ENCODE results near the gene SLMAP. TPM values are rescaled to one million over a fixed set of nuclear protein-coding genes. Genes with fewer than 3 reads are reported as not detected.
A peak's percentile ranks its signal among the peaks of the same experiment; 100 is the strongest.

SLMAP gene
- total and polyA plus RNA-seq, 2 of the 13 experiments (the other 11 are each of a cell fraction or from before 2014, with no cell fraction given): 24.0 to 48.3 TPM

DNA sequence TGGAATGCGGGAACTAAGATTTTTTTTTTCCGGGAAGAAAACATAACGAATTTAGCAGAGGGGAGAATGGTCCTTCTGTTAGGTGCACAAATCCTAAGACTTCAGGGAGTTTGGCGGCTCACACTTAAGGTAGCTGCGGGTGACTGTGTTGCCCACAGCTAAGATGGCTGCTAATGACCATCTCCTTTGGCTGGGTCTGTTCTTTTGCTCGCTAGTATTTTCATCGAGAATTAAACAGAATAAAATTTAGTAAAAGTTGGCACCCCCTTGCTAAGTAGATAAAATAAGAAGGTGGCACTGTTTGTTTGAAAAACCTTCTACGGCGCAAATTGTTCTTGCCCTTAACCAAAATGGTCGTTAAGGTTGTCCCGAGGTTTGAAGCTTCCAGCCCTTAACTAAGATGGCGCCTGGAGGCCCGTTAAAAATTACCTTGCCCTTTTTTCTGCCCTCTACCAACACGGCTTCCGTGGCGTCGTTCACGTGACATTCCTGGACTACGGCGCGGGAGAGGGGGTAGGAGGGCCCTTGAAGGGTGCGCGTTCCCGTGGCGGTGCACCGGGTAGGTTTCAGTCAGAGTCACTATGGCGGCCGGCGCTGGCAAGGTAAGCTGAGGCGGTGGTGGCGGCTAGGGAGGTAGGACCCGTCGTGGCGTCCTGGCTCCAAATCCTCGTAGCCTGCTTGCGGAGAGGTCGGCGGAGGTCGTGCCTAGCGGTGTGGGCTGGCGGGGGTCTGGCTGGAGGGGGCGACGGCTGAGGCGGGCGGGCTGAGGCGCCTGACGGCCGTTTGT, at the start of gene SLMAP (continued):
- no peak for TF ChIP-seq ZNF781 (CRISPR knock-in tag; IDR thresholded peaks at IDR 0.05; ENCODE audit: borderline replicate concordance, not compliant biosample characterization)
- TF ChIP-seq BRD4 (CRISPR knock-in tag; IDR thresholded peaks at IDR 0.05): no peak
- no peak for TF ChIP-seq HHEX (CRISPR knock-in tag; IDR thresholded peaks at IDR 0.05)
- TF ChIP-seq ZIK1 (CRISPR knock-in tag; IDR thresholded peaks at IDR 0.05; ENCODE audit: borderline replicate concordance, low read depth): peak; percentile 50; the same call in 1 of the 2 replicates
- TF ChIP-seq GPBP1L1 (CRISPR knock-in tag; IDR thresholded peaks at IDR 0.05): no peak
- TF ChIP-seq SKIL (CRISPR knock-in tag; IDR thresholded peaks at IDR 0.05; ENCODE audit: borderline replicate concordance): 0 out of 2 replicates have a peak, but pooled peaks have one; percentile 8
- no peak for TF ChIP-seq TRIM22 (IDR thresholded peaks at IDR 0.05)
- TF ChIP-seq SATB2 (CRISPR knock-in tag; IDR thresholded peaks at IDR 0.05): no peak
- TF ChIP-seq CEBPB (IDR thresholded peaks at IDR 0.05; ENCODE audit: borderline replicate concordance, low read depth, low read length): no peak
- TF ChIP-seq, protein P1, sequence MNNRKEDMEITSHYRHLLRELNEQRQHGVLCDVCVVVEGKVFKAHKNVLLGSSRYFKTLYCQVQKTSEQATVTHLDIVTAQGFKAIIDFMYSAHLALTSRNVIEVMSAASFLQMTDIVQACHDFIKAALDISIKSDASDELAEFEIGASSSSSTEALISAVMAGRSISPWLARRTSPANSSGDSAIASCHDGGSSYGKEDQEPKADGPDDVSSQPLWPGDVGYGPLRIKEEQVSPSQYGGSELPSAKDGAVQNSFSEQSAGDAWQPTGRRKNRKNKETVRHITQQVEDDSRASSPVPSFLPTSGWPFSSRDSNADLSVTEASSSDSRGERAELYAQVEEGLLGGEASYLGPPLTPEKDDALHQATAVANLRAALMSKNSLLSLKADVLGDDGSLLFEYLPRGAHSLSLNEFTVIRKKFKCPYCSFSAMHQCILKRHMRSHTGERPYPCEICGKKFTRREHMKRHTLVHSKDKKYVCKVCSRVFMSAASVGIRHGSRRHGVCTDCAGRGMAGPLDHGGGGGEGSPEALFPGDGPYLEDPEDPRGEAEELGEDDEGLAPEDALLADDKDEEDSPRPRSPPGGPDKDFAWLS (CRISPR knock-in tag; IDR thresholded peaks at IDR 0.05; ENCODE audit: borderline replicate concordance): no peak
- TF ChIP-seq ZNF570 (CRISPR knock-in tag; IDR thresholded peaks at IDR 0.05; ENCODE audit: borderline replicate concordance): no peak
- TF ChIP-seq RBM39 (IDR thresholded peaks at IDR 0.05; ENCODE audit: low read depth, low read length, poor library complexity, severe bottlenecking): peak; percentile 39
- 0 out of 2 replicates have a peak, but pooled peaks have one; percentile 21 for TF ChIP-seq PHF21A (CRISPR knock-in tag; IDR thresholded peaks at IDR 0.05)
- TF ChIP-seq IKZF4 (CRISPR knock-in tag; IDR thresholded peaks at IDR 0.05; ENCODE audit: borderline replicate concordance, low read depth, not compliant biosample characterization): no peak
- no peak for TF ChIP-seq ONECUT2 (CRISPR knock-in tag; IDR thresholded peaks at IDR 0.05)
- peak; percentile 60; the same call in 1 of the 2 replicates for TF ChIP-seq ARNT2 (CRISPR knock-in tag; IDR thresholded peaks at IDR 0.05; ENCODE audit: low read depth)
- TF ChIP-seq ZNF230 (CRISPR knock-in tag; IDR thresholded peaks at IDR 0.05): peak; percentile 46; the same call in 1 of the 2 replicates
- TF ChIP-seq ZNF564 (CRISPR knock-in tag; IDR thresholded peaks at IDR 0.05): no peak
- TF ChIP-seq, protein P2, sequence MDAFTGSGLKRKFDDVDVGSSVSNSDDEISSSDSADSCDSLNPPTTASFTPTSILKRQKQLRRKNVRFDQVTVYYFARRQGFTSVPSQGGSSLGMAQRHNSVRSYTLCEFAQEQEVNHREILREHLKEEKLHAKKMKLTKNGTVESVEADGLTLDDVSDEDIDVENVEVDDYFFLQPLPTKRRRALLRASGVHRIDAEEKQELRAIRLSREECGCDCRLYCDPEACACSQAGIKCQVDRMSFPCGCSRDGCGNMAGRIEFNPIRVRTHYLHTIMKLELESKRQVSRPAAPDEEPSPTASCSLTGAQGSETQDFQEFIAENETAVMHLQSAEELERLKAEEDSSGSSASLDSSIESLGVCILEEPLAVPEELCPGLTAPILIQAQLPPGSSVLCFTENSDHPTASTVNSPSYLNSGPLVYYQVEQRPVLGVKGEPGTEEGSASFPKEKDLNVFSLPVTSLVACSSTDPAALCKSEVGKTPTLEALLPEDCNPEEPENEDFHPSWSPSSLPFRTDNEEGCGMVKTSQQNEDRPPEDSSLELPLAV (CRISPR knock-in tag; conservative IDR thresholded peaks at IDR 0.05; ENCODE audit: low read depth): no peak
- TF ChIP-seq SUZ12 (IDR thresholded peaks at IDR 0.05; ENCODE audit: low read depth, low read length): no peak
- peak; percentile 43; the same call in 1 of the 2 replicates for TF ChIP-seq ZNF879 (CRISPR knock-in tag; IDR thresholded peaks at IDR 0.05)
